Measurements from ENCODE around the gene KLK13. TPM values are rescaled to one million over a fixed set of nuclear protein-coding genes. Genes with fewer than 3 reads are reported as not detected.

The KLK13 gene
- total RNA-seq, 1 donor from 2014 or later: 0.54 TPM

GRCh38 chr19:51083181-51083580, 18.3 kb upstream of the KLK13 start:
- DNase-seq (ENCODE audit: low spot score in 2 of 2, unreplicated experiment in 2 of 2): no peak
- H3K4me3 Mint-ChIP-seq: no peak overlapping the region
- no peaks in the 10 kb centered on the region for H3K36me3 Mint-ChIP-seq
- H3K27me3 Mint-ChIP-seq (ENCODE audit: low read depth): peaks cover 35% of the 10 kb centered on the region
- TF ChIP-seq CTCF (IDR thresholded peaks at IDR 0.05; ENCODE audit: unreplicated experiment): no peak
- no peak overlapping the region for H3K27ac Mint-ChIP-seq
- no peaks in the 10 kb centered on the region for H3K9me3 Mint-ChIP-seq
- no peaks in the 10 kb centered on the region for H3K4me1 Mint-ChIP-seq

GRCh38 chr19:51082611-51083010, 17.7 kb upstream of the KLK13 start, which contains the start of gene KLK14:
TSS of gene KLK14 (minus strand) at chr19:51082887. CDS start at chr19:51082614, 273 bp downstream.
- Mint-ChIP-seq H3K27ac (no peak within 1 kb of the TSS), H3K27me3 (ENCODE audit: low read depth) (peaks cover 35% of the 10 kb centered on the region), H3K36me3 (no peaks in the 10 kb centered on the region), H3K4me1 (no peaks in the 10 kb centered on the region), H3K9me3 (no peaks in the 10 kb centered on the region), H3K4me3 (no peak within 1 kb of the TSS)
- no peak for DNase-seq (ENCODE audit: low spot score in 2 of 2, unreplicated experiment in 2 of 2)
- no peak for TF ChIP-seq CTCF (IDR thresholded peaks at IDR 0.05; ENCODE audit: unreplicated experiment)

GRCh38 chr19:51081476-51081875, 16.6 kb upstream of the KLK13 start:
- Mint-ChIP-seq H3K36me3 (no peaks in the 10 kb centered on the region), H3K4me1 (no peaks in the 10 kb centered on the region), H3K27ac (no peak overlapping the region), H3K27me3 (ENCODE audit: low read depth) (peaks cover 28% of the 10 kb centered on the region), H3K4me3 (no peak overlapping the region), H3K9me3 (no peaks in the 10 kb centered on the region)
- DNase-seq (ENCODE audit: low spot score in 2 of 2, unreplicated experiment in 2 of 2): no peak
- TF ChIP-seq CTCF (IDR thresholded peaks at IDR 0.05; ENCODE audit: unreplicated experiment): no peak

GRCh38 chr19:51079481-51080110, 14.7 kb upstream of the KLK13 start:
- Mint-ChIP-seq H3K27ac (no peak overlapping the region), H3K4me1 (no peaks in the 10 kb centered on the region), H3K4me3 (no peak overlapping the region), H3K36me3 (no peaks in the 10 kb centered on the region), H3K27me3 (ENCODE audit: low read depth) (peaks cover 35% of the 10 kb centered on the region), H3K9me3 (no peaks in the 10 kb centered on the region)
- TF ChIP-seq CTCF (IDR thresholded peaks at IDR 0.05; ENCODE audit: unreplicated experiment): no peak
- no peak for DNase-seq (ENCODE audit: low spot score in 2 of 2, unreplicated experiment in 2 of 2)

GRCh38 chr19:51078731-51079130, 13.8 kb upstream of the KLK13 start:
- Mint-ChIP-seq H3K4me1 (no peaks in the 10 kb centered on the region), H3K36me3 (no peaks in the 10 kb centered on the region), H3K4me3 (no peak overlapping the region), H3K27me3 (ENCODE audit: low read depth) (peaks cover 29% of the 10 kb centered on the region), H3K9me3 (peaks cover 8% of the 10 kb centered on the region), H3K27ac (no peak overlapping the region)
- no peak for TF ChIP-seq CTCF (IDR thresholded peaks at IDR 0.05; ENCODE audit: unreplicated experiment)
- no peak for DNase-seq (ENCODE audit: low spot score in 2 of 2, unreplicated experiment in 2 of 2)
